Adrenal gland (tissue), 5 donors: ENCODE results near the gene PANK2.

Experiments
- POLR2A ChIP-seq, 2 donors: fragments of 450-650 bp; IDR thresholded peaks; one replicate each; pipeline ENCODE4 v1.6.1; 2017; ENCODE audit warnings: antibody characterized with exemption in 2 of 2, mild to moderate bottlenecking in 2 of 2, moderate library complexity in 1 of 2
- TF ChIP-seq, protein P1 (sequence below), 6 experiments: fragments of 450-650 bp in 4 of 6; fragments of 200-600 bp in 2 of 6; sonication (generic) in 1 of 6; IDR thresholded peaks; 1 replicate in 5 of 6; 2 replicates in 1 of 6; pipeline versions ENCODE4 v1.5.1 to v1.8.0; 2016 to 2021; ENCODE audit warnings: antibody characterized with exemption in 6 of 6, mild to moderate bottlenecking in 2 of 6, moderate library complexity in 1 of 6
- donor health status: DM: no; HTN: no; CAD: no.

GRCh38 chr20:3932277-3932676 lies 43.1 kb downstream of the PANK2 start:
- TF ChIP-seq, protein P1, sequence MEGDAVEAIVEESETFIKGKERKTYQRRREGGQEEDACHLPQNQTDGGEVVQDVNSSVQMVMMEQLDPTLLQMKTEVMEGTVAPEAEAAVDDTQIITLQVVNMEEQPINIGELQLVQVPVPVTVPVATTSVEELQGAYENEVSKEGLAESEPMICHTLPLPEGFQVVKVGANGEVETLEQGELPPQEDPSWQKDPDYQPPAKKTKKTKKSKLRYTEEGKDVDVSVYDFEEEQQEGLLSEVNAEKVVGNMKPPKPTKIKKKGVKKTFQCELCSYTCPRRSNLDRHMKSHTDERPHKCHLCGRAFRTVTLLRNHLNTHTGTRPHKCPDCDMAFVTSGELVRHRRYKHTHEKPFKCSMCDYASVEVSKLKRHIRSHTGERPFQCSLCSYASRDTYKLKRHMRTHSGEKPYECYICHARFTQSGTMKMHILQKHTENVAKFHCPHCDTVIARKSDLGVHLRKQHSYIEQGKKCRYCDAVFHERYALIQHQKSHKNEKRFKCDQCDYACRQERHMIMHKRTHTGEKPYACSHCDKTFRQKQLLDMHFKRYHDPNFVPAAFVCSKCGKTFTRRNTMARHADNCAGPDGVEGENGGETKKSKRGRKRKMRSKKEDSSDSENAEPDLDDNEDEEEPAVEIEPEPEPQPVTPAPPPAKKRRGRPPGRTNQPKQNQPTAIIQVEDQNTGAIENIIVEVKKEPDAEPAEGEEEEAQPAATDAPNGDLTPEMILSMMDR (IDR thresholded peaks at IDR 0.05) = no peak
- TF ChIP-seq POLR2A (IDR thresholded peaks at IDR 0.05) = no peak
